T47D (cell line): ENCODE measurements around the gene EPS15.
"Not testable (repeated sequence)": the region's sequence is repeated elsewhere in the genome, so short reads cannot be mapped to it uniquely, and the experiment has no call there.

Source experiments
- DNase-seq, 2 experiments: peaks; one replicate each; pipeline versions ENCODE4 v3.0.0 to v3.0.0-alpha.2; 2011 to 2012; ENCODE audit warnings: low read depth in 1 of 2, low spot score in 1 of 2
- JUND ChIP-seq: IDR thresholded peaks from 2 replicates; pipeline ENCODE4 v1.6.1; 2012; ENCODE audit warnings: low read depth
- in situ Hi-C: cut with HindIII; loops from 2 replicates; pipeline ENCODE4 v1.10.0; 2016; ENCODE audit warnings: low sequenced_read_pairs, low pct_unique_long_range_greater_than_20kb

EPS15 gene

GRCh38 chr1:51519048-51519864 is at the start of gene EPS15:
Gene EPS15 (minus strand): TSS chr1:51519266. CDS start chr1:51519231, 35 bp downstream.
- in situ Hi-C loops: no loop called here
- peak; percentile 33; the same call in 1 of the 2 replicates for TF ChIP-seq JUND
- DNase-seq: peak; percentile 81 to 88

DNA sequence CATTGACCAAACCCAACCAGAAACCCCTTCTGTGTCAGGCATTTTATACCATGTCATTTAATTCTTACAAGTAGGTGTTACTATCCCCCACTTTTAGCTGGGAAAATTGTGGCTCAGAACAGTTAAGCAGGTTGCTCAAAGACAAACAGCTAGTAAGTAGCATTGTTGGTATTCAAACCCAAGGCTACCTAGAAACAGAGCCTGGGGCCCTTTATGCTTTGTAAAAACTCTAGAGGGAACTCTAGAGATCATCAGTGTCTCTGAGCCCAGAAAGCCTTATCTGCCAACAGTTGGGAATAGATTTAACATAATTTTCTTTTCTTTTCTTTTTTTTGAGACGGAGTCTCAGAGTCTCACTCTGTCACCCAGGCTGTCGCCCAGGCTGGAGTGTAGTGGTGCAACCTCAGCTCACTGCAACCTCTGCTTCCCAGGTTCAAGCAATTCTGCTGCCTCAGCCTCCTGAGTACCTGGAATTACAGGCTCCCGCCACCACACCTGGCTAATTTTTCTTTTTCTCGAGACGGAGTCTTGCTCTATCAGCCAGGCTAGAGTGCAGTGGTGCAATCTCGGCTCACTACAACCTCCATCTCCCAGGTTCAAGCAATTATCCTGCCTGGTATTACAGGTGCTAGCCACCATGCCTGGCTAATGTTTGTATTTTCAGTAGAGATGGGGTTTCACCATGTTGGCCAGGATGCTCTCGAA is 49.3 kb upstream of the EPS15 start:
- in situ Hi-C loops: no loop called here
- DNase-seq: peak in 1 of 2 experiments; percentile 42
- no peak for TF ChIP-seq JUND

DNA sequence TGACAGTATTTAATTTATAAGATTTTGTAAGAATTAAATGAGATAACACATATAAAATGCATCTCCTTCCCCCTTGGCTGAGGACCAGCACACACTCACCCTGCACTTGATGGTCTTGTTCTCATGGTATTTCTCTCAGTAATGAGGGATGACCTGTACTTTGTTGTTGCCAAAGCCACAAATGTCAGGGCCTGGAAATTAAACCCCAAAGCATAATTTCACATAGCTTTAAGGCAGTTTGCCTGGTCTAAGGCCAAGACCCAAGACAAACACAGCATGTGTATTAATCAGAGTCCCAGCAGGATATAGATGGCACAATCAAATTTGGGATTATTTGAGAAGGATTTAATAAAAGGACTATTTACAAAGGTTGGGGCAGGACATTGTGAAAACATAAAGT is 48.6 kb upstream of the EPS15 start:
- TF ChIP-seq JUND: peak; percentile 94
- in situ Hi-C loops: no loop called here
- DNase-seq: peak in 1 of 2 experiments; percentile 92

GRCh38 chr1:51566260-51566659 is 47.2 kb upstream of the EPS15 start:
- in situ Hi-C loops: no loop called here
- peak in 1 of 2 experiments; percentile 35 for DNase-seq
- no peak for TF ChIP-seq JUND

- no peak for DNase-seq
- in situ Hi-C loops: no loop called here
- no peak for TF ChIP-seq JUND
These were observed 45.9 kb upstream of the EPS15 start for GRCh38 chr1:51565009-51565408.

- no peak for DNase-seq
- in situ Hi-C loops: no loop called here
- TF ChIP-seq JUND: no peak
These were observed 45.1 kb upstream of the EPS15 start for GRCh38 chr1:51564124-51564523.

DNA sequence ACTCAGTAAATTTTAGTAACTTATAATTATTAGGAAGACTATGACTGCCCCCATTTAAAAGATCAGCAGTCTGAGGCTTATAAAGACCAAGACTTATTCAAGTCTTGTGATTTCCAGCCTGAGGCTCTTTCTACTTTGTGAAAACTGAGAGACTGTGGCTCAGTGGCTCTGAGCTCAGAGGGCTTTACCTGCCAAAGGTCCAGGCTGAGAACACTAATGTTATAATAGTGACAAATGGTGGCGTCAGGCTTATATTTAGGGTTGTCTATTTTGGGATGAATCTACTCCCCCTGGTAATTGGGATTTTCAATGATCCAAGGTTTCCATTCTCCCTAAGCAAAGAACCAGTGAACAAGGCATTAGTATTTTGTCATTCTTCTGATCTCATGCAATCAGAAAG is 42.6 kb upstream of the EPS15 start:
- no peak for TF ChIP-seq JUND
- DNase-seq: no peak
- in situ Hi-C loops: no loop called here

DNA sequence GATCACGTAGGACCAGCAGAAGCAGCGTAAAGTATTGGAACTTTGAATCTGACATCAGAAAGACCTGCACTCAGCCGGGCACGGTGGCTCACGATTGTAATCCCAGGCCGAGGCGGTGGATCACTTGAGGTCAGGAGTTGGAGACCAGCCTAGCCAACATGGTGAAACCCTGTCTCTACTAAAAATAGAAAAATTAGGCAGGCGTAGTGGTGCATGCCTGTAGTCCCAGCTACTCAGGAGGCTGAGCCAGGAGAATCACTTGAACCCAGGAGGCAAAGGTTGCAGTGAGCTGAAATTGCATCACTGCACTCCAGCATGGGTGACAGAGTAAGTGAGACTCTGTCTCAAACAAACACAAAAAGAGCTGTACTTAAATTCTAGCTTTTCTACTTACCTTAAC is 41.8 kb upstream of the EPS15 start:
- DNase-seq, in situ Hi-C loops: not testable (repeated sequence)

DNA sequence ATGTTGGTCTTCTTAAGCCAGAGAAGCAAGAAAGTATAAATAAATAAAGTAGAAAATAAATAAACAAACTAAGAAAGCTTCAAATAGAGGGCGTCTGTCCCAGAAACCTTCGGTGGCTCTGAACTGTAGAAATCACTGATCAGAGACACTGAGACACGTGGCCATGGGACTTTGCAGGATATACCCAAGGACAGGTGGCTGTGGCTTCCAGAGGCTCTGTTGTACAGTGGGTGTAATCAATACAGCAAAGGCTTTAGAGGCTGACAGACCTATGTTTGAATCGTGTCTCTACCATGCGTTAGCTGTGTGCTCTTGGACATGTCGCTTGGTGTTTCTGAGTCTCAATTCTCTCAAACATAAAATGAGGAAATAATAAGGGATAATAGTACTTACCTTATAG is 41.0 kb upstream of the EPS15 start:
- in situ Hi-C loops: no loop called here
- DNase-seq: no peak
- TF ChIP-seq JUND: no peak

GRCh38 chr1:51559501-51559900 is 40.4 kb upstream of the EPS15 start:
- TF ChIP-seq JUND: no peak
- DNase-seq: no peak
- in situ Hi-C loops: no loop called here

- in situ Hi-C loops: no loop called here
- TF ChIP-seq JUND: no peak
- no peak for DNase-seq
These were observed 40.0 kb upstream of the EPS15 start for GRCh38 chr1:51559064-51559500.

- TF ChIP-seq JUND: no peak
- in situ Hi-C loops: no loop called here
- peak in 1 of 2 experiments; percentile 31 for DNase-seq
These were observed 39.4 kb upstream of the EPS15 start for GRCh38 chr1:51558375-51558924.

DNA sequence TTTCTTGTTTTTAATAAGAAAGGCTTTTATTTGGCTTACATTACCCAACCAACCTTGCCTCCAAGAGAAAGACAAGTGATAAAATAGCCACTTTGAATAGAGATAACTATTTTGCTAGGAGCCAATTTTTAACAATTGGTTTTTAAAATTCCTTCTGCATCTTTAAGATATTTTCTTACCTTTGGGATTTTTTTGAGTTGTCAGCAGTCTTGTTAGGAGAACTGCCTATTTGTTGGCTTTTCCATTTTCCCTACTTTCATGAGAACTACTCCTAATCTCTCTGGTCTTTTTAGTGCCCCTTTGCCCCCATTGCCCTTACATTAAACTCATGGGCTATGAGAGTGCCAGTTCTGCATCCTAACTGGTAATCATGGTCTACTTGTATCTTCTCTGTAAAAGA is 38.1 kb upstream of the EPS15 start:
- in situ Hi-C loops: no loop called here
- no peak for TF ChIP-seq JUND

More for the DNA sequence above, 38.1 kb upstream of the EPS15 start:
- no peak for DNase-seq
